ENCODE results near the gene CCL26.

Gene CCL26

DNA sequence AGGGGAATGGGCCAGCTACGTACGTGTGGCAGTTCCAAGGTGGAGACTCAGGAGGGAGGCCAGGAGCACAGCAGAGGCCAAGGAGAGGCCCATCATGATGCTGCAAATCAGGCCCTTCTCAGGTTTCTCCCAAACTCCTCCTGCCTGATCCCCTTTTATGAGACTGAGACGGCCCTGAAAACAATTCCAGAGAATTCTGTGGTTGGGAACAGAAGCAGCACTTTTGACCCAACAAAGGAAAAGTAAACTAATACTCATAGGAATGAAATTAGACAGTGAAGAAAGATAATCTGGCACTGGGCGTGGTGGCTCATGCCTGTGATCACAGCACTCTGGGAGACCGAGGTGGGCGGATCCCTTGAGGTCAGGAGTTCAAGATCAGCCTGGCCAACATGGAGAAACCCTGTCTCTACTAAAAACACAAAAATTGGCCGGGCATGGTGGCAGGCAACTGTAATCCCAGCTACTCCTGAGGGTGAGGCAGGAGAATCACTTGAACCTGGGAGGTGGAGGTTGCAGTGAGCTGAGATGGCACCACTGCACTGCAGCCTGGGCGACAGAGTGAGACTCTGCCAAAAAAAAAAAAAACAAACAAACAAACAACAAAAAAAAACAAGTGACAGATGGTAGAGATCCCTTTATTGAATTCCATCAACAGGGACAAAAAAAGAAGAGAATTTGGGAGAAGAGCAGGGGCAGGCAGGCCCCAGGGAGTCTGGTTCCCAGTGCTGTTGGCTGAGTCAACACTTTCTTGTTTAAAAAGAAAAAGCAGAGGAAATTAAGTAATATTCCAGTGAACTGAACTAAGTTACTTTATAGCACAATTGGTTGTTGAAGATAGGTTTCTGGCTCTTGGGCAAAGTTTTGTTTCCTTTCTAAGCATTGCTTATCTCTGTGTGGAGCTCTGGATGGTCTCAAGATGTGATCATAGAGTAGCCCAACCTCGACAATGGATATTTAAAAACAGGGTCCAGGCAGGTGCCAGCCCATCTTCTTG, at the start of gene CCL26:
Gene CCL26, minus strand, starts transcription at position 131 of the 997 bp plus-strand sequence. Its CDS starts 35 bp downstream, at position 96.
- Histone ChIP-seq H3K4me3 (ENCODE audit: low read depth in 1 of 5, low read length in 5 of 5) (no peak within 1 kb of the TSS), H3K27ac (ENCODE audit: low read depth, low read length) (peak within 1 kb of the TSS; percentile 14), H3K9me3 (ENCODE audit: control insufficient read depth in 5 of 5, low read length in 5 of 5) (no peaks in the 10 kb centered on the region)

DNA sequence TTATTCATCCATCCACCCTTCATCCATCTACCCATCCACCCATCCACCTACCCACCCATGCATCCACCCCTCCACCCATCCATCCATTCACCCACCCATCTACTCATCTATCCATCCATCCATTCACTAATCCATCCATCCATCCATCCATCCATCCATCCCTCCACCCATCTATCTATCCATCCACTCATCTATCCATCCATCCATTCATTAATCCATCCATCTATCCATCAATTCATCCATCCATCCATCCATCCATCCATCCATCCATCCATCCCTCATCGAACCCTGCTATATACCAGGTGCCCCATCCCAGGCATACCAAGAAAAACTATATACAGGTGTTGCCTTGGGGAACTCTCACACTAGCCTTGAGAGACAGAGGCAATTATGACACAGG, 48.7 kb upstream of the CCL26 start:
- Histone ChIP-seq H3K27ac (ENCODE audit: low read depth, low read length) (no peak overlapping the region), H3K36me3 (ENCODE audit: control insufficient read depth in 5 of 5, insufficient read depth in 5 of 5, low read length in 5 of 5) (no peaks in the 10 kb centered on the region), H3K9me3 (ENCODE audit: control insufficient read depth in 5 of 5, low read length in 5 of 5) (no peaks in the 10 kb centered on the region), H3K27me3 (ENCODE audit: control insufficient read depth in 5 of 5, insufficient read depth in 4 of 5, low read length in 5 of 5) (no peaks in the 10 kb centered on the region), H3K9ac (ENCODE audit: low read length in 5 of 5) (no peak overlapping the region), H3K4me1 (ENCODE audit: control insufficient read depth in 5 of 5, insufficient read depth in 5 of 5, low read length in 5 of 5) (peaks cover 0 to 7% (median 0%) of the 10 kb centered on the region in 5 donors), H3K4me3 (ENCODE audit: low read depth in 1 of 5, low read length in 5 of 5) (no peak overlapping the region)

More for the DNA sequence above, at the start of gene CCL26:
- Histone ChIP-seq H3K4me1 (ENCODE audit: control insufficient read depth in 5 of 5, insufficient read depth in 5 of 5, low read length in 5 of 5) (peaks cover 0 to 20% (median 11%) of the 10 kb centered on the region in 5 donors), H3K36me3 (ENCODE audit: control insufficient read depth in 5 of 5, insufficient read depth in 5 of 5, low read length in 5 of 5) (no peaks in the 10 kb centered on the region), H3K27me3 (ENCODE audit: control insufficient read depth in 5 of 5, insufficient read depth in 4 of 5, low read length in 5 of 5) (no peaks in the 10 kb centered on the region), H3K9ac (ENCODE audit: low read length in 5 of 5) (peak within 1 kb of the TSS in 1 of 5 donors; percentile 2)

- Histone ChIP-seq H3K4me1 (ENCODE audit: control insufficient read depth in 5 of 5, insufficient read depth in 5 of 5, low read length in 5 of 5) (peaks cover 0 to 7% (median 0%) of the 10 kb centered on the region in 5 donors), H3K27me3 (ENCODE audit: control insufficient read depth in 5 of 5, insufficient read depth in 4 of 5, low read length in 5 of 5) (no peaks in the 10 kb centered on the region), H3K9ac (ENCODE audit: low read length in 5 of 5) (no peak overlapping the region), H3K36me3 (ENCODE audit: control insufficient read depth in 5 of 5, insufficient read depth in 5 of 5, low read length in 5 of 5) (no peaks in the 10 kb centered on the region), H3K27ac (ENCODE audit: low read depth, low read length) (no peak overlapping the region), H3K4me3 (ENCODE audit: low read depth in 1 of 5, low read length in 5 of 5) (no peak overlapping the region), H3K9me3 (ENCODE audit: control insufficient read depth in 5 of 5, low read length in 5 of 5) (no peaks in the 10 kb centered on the region)
Observed at GRCh38 chr7:75819711-75820110, 47.7 kb upstream of the CCL26 start.

DNA sequence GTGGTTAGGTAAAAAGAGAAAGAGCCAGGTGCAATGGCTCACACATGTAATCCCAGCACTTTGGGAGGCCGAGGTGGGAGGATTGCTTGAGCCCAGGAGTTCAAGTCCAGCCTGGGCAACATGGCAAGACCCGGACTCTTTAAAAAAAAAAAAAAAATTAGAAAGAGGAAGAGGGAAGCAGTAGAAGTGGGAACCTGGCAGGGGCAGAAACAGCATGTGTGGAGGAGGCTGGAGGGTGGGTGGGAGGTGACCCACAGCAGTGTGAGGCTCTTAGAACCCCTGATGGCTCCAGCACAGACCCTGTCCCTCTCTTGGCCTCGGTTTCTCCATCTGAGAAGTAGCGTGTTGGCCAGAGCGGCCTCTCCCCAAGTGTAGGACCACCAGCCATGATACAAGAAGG, 46.5 kb upstream of the CCL26 start:
- no peaks in the 10 kb centered on the region for H3K36me3 ChIP-seq (ENCODE audit: control insufficient read depth in 5 of 5, insufficient read depth in 5 of 5, low read length in 5 of 5)
- no peak overlapping the region for H3K27ac ChIP-seq (ENCODE audit: low read depth, low read length)
- no peak overlapping the region for H3K9ac ChIP-seq (ENCODE audit: low read length in 5 of 5)
- H3K4me1 ChIP-seq (ENCODE audit: control insufficient read depth in 5 of 5, insufficient read depth in 5 of 5, low read length in 5 of 5): peaks cover 0 to 17% (median 0%) of the 10 kb centered on the region in 5 donors
- H3K4me3 ChIP-seq (ENCODE audit: low read depth in 1 of 5, low read length in 5 of 5): no peak overlapping the region
- no peaks in the 10 kb centered on the region for H3K9me3 ChIP-seq (ENCODE audit: control insufficient read depth in 5 of 5, low read length in 5 of 5)
- H3K27me3 ChIP-seq (ENCODE audit: control insufficient read depth in 5 of 5, insufficient read depth in 4 of 5, low read length in 5 of 5): no peaks in the 10 kb centered on the region

GRCh38 chr7:75817116-75817515, 45.1 kb upstream of the CCL26 start:
- peaks cover 0 to 22% (median 0%) of the 10 kb centered on the region in 5 donors for H3K4me1 ChIP-seq (ENCODE audit: control insufficient read depth in 5 of 5, insufficient read depth in 5 of 5, low read length in 5 of 5)
- no peak overlapping the region for H3K9ac ChIP-seq (ENCODE audit: low read length in 5 of 5)
- no peaks in the 10 kb centered on the region for H3K36me3 ChIP-seq (ENCODE audit: control insufficient read depth in 5 of 5, insufficient read depth in 5 of 5, low read length in 5 of 5)
- no peak overlapping the region for H3K27ac ChIP-seq (ENCODE audit: low read depth, low read length)
- H3K27me3 ChIP-seq (ENCODE audit: control insufficient read depth in 5 of 5, insufficient read depth in 4 of 5, low read length in 5 of 5): no peaks in the 10 kb centered on the region
- no peak overlapping the region for H3K4me3 ChIP-seq (ENCODE audit: low read depth in 1 of 5, low read length in 5 of 5)
- no peaks in the 10 kb centered on the region for H3K9me3 ChIP-seq (ENCODE audit: control insufficient read depth in 5 of 5, low read length in 5 of 5)

- H3K36me3 ChIP-seq (ENCODE audit: control insufficient read depth in 5 of 5, insufficient read depth in 5 of 5, low read length in 5 of 5): no peaks in the 10 kb centered on the region
- H3K9me3 ChIP-seq (ENCODE audit: control insufficient read depth in 5 of 5, low read length in 5 of 5): no peaks in the 10 kb centered on the region
- H3K4me1 ChIP-seq (ENCODE audit: control insufficient read depth in 5 of 5, insufficient read depth in 5 of 5, low read length in 5 of 5): peaks cover 0 to 22% (median 0%) of the 10 kb centered on the region in 5 donors
- no peak overlapping the region for H3K9ac ChIP-seq (ENCODE audit: low read length in 5 of 5)
- no peaks in the 10 kb centered on the region for H3K27me3 ChIP-seq (ENCODE audit: control insufficient read depth in 5 of 5, insufficient read depth in 4 of 5, low read length in 5 of 5)
- H3K4me3 ChIP-seq (ENCODE audit: low read depth in 1 of 5, low read length in 5 of 5): no peak overlapping the region
- no peak overlapping the region for H3K27ac ChIP-seq (ENCODE audit: low read depth, low read length)
Observed at GRCh38 chr7:75815418-75816064, 43.5 kb upstream of the CCL26 start.

DNA sequence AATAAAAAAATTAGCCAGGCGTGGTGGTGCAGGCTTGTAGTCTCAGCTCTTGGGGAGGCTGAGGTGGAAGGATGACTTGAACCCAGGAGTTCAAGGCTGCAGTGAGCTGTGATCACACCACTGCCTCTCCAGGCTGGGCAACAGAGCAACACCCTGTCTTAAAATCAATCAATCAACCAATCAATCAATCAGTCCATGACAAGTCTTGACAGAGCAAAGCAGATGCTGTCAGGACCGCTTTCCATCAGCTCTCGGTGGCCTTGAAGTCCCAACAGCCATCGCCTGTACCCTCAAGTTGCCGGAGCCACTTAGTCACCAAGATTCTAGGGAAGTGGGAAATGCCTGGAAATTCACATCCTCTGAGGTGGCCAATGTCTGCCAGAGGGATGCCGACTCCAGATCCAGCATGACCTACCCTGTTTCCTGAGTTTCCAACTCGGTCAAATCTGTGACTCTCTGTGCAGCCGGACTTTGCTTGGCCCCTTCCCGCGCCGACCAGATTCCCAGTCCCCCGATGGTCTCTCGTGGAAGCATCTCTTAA, 42.5 kb upstream of the CCL26 start:
- Histone ChIP-seq H3K9ac (ENCODE audit: low read length in 5 of 5) (no peak overlapping the region), H3K4me1 (ENCODE audit: control insufficient read depth in 5 of 5, insufficient read depth in 5 of 5, low read length in 5 of 5) (peaks cover 0 to 21% (median 0%) of the 10 kb centered on the region in 5 donors), H3K27me3 (ENCODE audit: control insufficient read depth in 5 of 5, insufficient read depth in 4 of 5, low read length in 5 of 5) (no peaks in the 10 kb centered on the region), H3K4me3 (ENCODE audit: low read depth in 1 of 5, low read length in 5 of 5) (no peak overlapping the region), H3K27ac (ENCODE audit: low read depth, low read length) (no peak overlapping the region), H3K36me3 (ENCODE audit: control insufficient read depth in 5 of 5, insufficient read depth in 5 of 5, low read length in 5 of 5) (no peaks in the 10 kb centered on the region), H3K9me3 (ENCODE audit: control insufficient read depth in 5 of 5, low read length in 5 of 5) (no peaks in the 10 kb centered on the region)

- Histone ChIP-seq H3K27me3 (ENCODE audit: control insufficient read depth in 5 of 5, insufficient read depth in 4 of 5, low read length in 5 of 5) (no peaks in the 10 kb centered on the region), H3K27ac (ENCODE audit: low read depth, low read length) (no peak within 1 kb of the TSS), H3K4me3 (ENCODE audit: low read depth in 1 of 5, low read length in 5 of 5) (peak within 1 kb of the TSS in 1 of 5 donors; percentile 15), H3K4me1 (ENCODE audit: control insufficient read depth in 5 of 5, insufficient read depth in 5 of 5, low read length in 5 of 5) (peaks cover 0 to 19% (median 0%) of the 10 kb centered on the region in 5 donors), H3K9me3 (ENCODE audit: control insufficient read depth in 5 of 5, low read length in 5 of 5) (no peaks in the 10 kb centered on the region), H3K9ac (ENCODE audit: low read length in 5 of 5) (no peak within 1 kb of the TSS), H3K36me3 (ENCODE audit: control insufficient read depth in 5 of 5, insufficient read depth in 5 of 5, low read length in 5 of 5) (no peaks in the 10 kb centered on the region)
Observed at GRCh38 chr7:75813781-75814236, 41.8 kb upstream of the CCL26 start, which contains the start of gene CCL24. Gene CCL24, minus strand, starts transcription at chr7:75813806. Its CDS starts 91 bp downstream, at chr7:75813715.

GRCh38 chr7:75813084-75813483, 41.1 kb upstream of the CCL26 start:
- no peak overlapping the region for H3K9ac ChIP-seq (ENCODE audit: low read length in 5 of 5)

More at GRCh38 chr7:75813084-75813483, 41.1 kb upstream of the CCL26 start:
- Histone ChIP-seq H3K9me3 (ENCODE audit: control insufficient read depth in 5 of 5, low read length in 5 of 5) (peaks cover 0 to 2% (median 0%) of the 10 kb centered on the region in 5 donors), H3K27ac (ENCODE audit: low read depth, low read length) (no peak overlapping the region), H3K36me3 (ENCODE audit: control insufficient read depth in 5 of 5, insufficient read depth in 5 of 5, low read length in 5 of 5) (no peaks in the 10 kb centered on the region), H3K27me3 (ENCODE audit: control insufficient read depth in 5 of 5, insufficient read depth in 4 of 5, low read length in 5 of 5) (no peaks in the 10 kb centered on the region), H3K4me1 (ENCODE audit: control insufficient read depth in 5 of 5, insufficient read depth in 5 of 5, low read length in 5 of 5) (peaks cover 0 to 18% (median 0%) of the 10 kb centered on the region in 5 donors), H3K4me3 (ENCODE audit: low read depth in 1 of 5, low read length in 5 of 5) (no peak overlapping the region)
